Kidney epithelial cell (primary cell): Measurements from ENCODE around the gene FOXL1. TPM values are rescaled to one million over a fixed set of nuclear protein-coding genes. Genes with fewer than 3 reads are reported as not detected.

ENCODE experiments used
- DNase-seq: peaks from one replicate; pipeline ENCODE4 v3.0.0-alpha.2; 2010; ENCODE audit warnings: low read depth
- H3K27me3 ChIP-seq: 2 replicates; pipeline ENCODE4 v1.6.0; 2011; ENCODE audit warnings: low read length; ENCODE audit not compliant: control insufficient read depth, insufficient read depth
- H3K36me3 ChIP-seq: 2 replicates; pipeline ENCODE4 v1.5.1; 2011; ENCODE audit warnings: low read length; ENCODE audit not compliant: control insufficient read depth, insufficient read depth
- H3K4me3 ChIP-seq: 2 replicates; pipeline ENCODE4 v1.5.1; 2011; ENCODE audit warnings: low read depth, mild to moderate bottlenecking, control low read depth, low read length
- total RNA-seq: library from RNA; depleted of rRNA; stranded (reverse); fragments of >200 nt; gene quantifications from 2 replicates; pipeline ENCODE4 v1.2.3, GENCODE V29; 2015
- TF ChIP-seq, protein P1 (sequence below): IDR thresholded peaks from 2 replicates; pipeline ENCODE4 v1.5.1; 2011; ENCODE audit warnings: mild to moderate bottlenecking, moderate library complexity, low read length, control low read depth, inconsistent platforms; ENCODE audit not compliant: insufficient read depth, poor library complexity, severe bottlenecking

FOXL1 gene
- total RNA-seq, 1 donor from 2014 or later, result 9.0 TPM

DNA sequence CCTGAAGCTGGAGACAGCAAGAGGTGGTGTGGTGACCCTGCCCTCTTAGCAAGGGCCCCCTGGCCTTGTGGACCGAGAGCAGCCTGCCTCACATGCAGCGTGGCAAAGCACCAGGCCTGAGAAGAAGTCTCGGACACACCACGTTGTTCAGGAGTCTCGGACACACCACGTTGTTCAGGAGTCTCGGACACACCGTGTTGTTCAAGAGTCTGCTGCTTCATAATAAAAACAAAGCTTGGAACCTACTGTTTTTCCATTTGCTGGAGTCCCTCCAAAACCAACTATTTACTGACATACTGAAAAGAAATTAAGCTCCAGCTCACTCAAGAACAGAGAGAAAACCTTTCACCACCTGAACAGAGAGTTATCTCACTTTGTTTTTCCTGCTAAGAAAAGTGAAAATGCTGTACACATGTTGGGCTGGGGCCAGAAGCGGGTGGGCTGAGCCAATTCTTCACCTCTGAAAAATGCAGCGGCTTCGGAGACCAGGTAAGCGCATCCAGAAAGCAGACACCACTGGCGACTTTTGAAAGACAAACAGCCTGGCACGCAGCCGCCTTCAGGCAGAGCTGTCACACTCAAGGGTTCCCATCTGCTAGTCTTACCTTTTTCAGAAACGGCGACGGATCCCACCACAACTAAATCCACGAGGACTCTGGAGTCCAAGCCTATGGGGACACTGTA lies 32.3 kb upstream of the FOXL1 start:
- no peaks in the 10 kb centered on the region for H3K36me3 ChIP-seq
- no peak overlapping the region for H3K4me3 ChIP-seq
- no peaks in the 10 kb centered on the region for H3K27me3 ChIP-seq
- no peak for DNase-seq
- TF ChIP-seq, protein P1, sequence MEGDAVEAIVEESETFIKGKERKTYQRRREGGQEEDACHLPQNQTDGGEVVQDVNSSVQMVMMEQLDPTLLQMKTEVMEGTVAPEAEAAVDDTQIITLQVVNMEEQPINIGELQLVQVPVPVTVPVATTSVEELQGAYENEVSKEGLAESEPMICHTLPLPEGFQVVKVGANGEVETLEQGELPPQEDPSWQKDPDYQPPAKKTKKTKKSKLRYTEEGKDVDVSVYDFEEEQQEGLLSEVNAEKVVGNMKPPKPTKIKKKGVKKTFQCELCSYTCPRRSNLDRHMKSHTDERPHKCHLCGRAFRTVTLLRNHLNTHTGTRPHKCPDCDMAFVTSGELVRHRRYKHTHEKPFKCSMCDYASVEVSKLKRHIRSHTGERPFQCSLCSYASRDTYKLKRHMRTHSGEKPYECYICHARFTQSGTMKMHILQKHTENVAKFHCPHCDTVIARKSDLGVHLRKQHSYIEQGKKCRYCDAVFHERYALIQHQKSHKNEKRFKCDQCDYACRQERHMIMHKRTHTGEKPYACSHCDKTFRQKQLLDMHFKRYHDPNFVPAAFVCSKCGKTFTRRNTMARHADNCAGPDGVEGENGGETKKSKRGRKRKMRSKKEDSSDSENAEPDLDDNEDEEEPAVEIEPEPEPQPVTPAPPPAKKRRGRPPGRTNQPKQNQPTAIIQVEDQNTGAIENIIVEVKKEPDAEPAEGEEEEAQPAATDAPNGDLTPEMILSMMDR, result no peak

- Histone ChIP-seq H3K36me3 (no peaks in the 10 kb centered on the region), H3K4me3 (no peak overlapping the region), H3K27me3 (no peaks in the 10 kb centered on the region)
- no peak for DNase-seq
- TF ChIP-seq, protein P1, result no peak
Measured at GRCh38 chr16:86546638-86547013, 31.7 kb upstream of the FOXL1 start.

GRCh38 chr16:86547286-86547685 lies 31.1 kb upstream of the FOXL1 start:
- Histone ChIP-seq H3K36me3 (no peaks in the 10 kb centered on the region), H3K4me3 (no peak overlapping the region), H3K27me3 (no peaks in the 10 kb centered on the region)
- DNase-seq, result no peak
- TF ChIP-seq, protein P1, result no peak

DNA sequence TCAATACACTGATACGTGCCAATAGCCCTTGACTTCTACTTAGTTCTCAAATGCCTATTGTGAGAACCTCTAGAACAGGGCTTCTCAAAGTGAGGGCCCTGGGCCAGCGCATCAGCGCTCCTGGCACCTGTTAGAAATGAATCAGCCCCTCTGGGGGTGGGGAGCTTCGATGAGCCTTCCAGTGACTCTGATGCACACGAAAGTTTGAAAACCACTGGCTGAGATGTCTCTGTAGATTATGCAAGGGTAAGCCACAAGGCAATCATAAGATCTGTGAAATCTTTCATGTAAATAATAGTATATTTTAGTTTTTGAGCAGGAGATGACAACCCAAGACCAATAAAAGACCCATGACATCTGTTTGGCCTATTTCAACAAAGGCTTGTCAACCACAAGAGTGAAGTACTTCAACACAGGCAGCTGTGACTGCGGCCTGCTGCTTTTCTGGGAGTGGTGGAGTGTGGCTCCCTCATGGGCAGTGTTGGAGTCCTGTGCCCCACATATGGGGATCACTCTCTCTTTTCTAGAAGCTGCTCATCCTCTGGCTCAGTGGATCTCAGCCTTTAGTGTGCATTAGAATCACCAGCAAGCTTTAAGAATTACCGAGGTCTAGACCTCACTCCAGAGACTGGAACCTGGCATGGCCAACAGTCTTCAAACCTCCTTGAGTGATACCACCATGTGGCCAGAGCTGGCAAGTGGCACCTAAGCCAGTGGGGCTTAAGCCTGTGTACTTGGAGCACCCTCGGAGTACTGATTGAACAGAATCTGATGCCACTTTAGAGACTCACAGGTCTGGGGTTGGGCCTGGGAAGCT lies 29.1 kb upstream of the FOXL1 start:
- no peak for DNase-seq
- TF ChIP-seq, protein P1, result no peak

GRCh38 chr16:86549893-86550190 lies 28.5 kb upstream of the FOXL1 start:
- TF ChIP-seq, protein P1, result no peak
- DNase-seq, result no peak
- H3K36me3 ChIP-seq, result no peaks in the 10 kb centered on the region

More for the DNA sequence above, 29.1 kb upstream of the FOXL1 start:
- Histone ChIP-seq H3K27me3 (no peaks in the 10 kb centered on the region), H3K36me3 (no peaks in the 10 kb centered on the region), H3K4me3 (no peak overlapping the region)

More at GRCh38 chr16:86549893-86550190, 28.5 kb upstream of the FOXL1 start:
- Histone ChIP-seq H3K4me3 (no peak overlapping the region), H3K27me3 (no peaks in the 10 kb centered on the region)
